WTC11 (cell line): ENCODE results near the gene QRFP. TPM values are rescaled to one million over a fixed set of nuclear protein-coding genes. Genes with fewer than 3 reads are reported as not detected.

Experiments
- ATAC-seq: fragments of 200-7000 bp; cut with Tn5 transposase; 2 replicates; pipeline ENCODE4 v1.10.0; 2021; ENCODE audit warnings: mild to moderate bottlenecking, moderate library complexity
- CTCF ChIA-PET: fragments of 300-600 bp; sonication (Branson Sonifier 250); formaldehyde crosslinking; loops from one replicate; lab custom pipeline; 2021; ENCODE audit warnings: antibody characterized with exemption; lab: Charles Lee
- POLR2A ChIA-PET: fragments of 350-600 bp; sonication (Branson Sonifier 250); formaldehyde crosslinking; loops from one replicate; lab custom pipeline; 2021; ENCODE audit warnings: antibody characterized with exemption; lab: Charles Lee
- DNase-seq: peaks from one replicate; pipeline ENCODE4 v3.0.0; 2021; ENCODE audit warnings: low spot score
- H3K27ac Mint-ChIP-seq: 2 replicates; pipeline ENCODE4 v1.8.0; 2021; ENCODE audit warnings: mixed read lengths
- H3K27me3 Mint-ChIP-seq: 2 replicates; pipeline ENCODE4 v1.8.0; 2021; ENCODE audit warnings: low read depth, mild to moderate bottlenecking, moderate library complexity, mixed read lengths
- H3K36me3 Mint-ChIP-seq: 2 replicates; pipeline ENCODE4 v1.8.0; 2021; ENCODE audit warnings: mixed read lengths
- H3K4me1 Mint-ChIP-seq: 2 replicates; pipeline ENCODE4 v1.8.0; 2022; ENCODE audit warnings: mixed read lengths
- H3K4me3 Mint-ChIP-seq: 2 replicates; pipeline ENCODE4 v1.8.0; 2021; ENCODE audit warnings: mild to moderate bottlenecking, moderate library complexity, mixed read lengths
- H3K9me3 Mint-ChIP-seq: 2 replicates; pipeline ENCODE4 v1.8.0; 2021; ENCODE audit warnings: mixed read lengths
- CBFB ChIP-seq: sonication (generic); formaldehyde crosslinking; IDR thresholded peaks from 2 replicates; pipeline ENCODE4 v1.8.1; 2022; ENCODE audit warnings: mild to moderate bottlenecking, low read depth, missing genetic modification reagents
- CREM ChIP-seq: sonication (generic); formaldehyde crosslinking; IDR thresholded peaks from 2 replicates; pipeline ENCODE4 v1.8.1; 2022; ENCODE audit warnings: mild to moderate bottlenecking, missing genetic modification reagents, moderate library complexity
- FOXJ3 ChIP-seq: sonication (generic); formaldehyde crosslinking; IDR thresholded peaks from 2 replicates; pipeline ENCODE4 v1.9.0; 2021; ENCODE audit warnings: missing genetic modification reagents, mild to moderate bottlenecking, borderline replicate concordance
- GABPB1 ChIP-seq: sonication (generic); formaldehyde crosslinking; IDR thresholded peaks from 2 replicates; pipeline ENCODE4 v1.8.1; 2023; ENCODE audit warnings: mild to moderate bottlenecking, missing genetic modification reagents
- JAZF1 ChIP-seq: fragments of 250-450 bp; sonication (Bioruptor Pico); IDR thresholded peaks from 2 replicates; pipeline ENCODE4 v1.9.0; 2021; ENCODE audit warnings: moderate library complexity, mild to moderate bottlenecking, inconsistent platforms
- NR2C2 ChIP-seq: sonication (generic); formaldehyde crosslinking; IDR thresholded peaks from 2 replicates; pipeline ENCODE4 v1.8.0; 2022; ENCODE audit warnings: mild to moderate bottlenecking, missing genetic modification reagents
- RORB ChIP-seq: fragments of 250-450 bp; sonication (Bioruptor Pico); IDR thresholded peaks from 2 replicates; pipeline ENCODE4 v1.9.0; 2021; ENCODE audit warnings: mild to moderate bottlenecking
- SMAD4 ChIP-seq: sonication (generic); formaldehyde crosslinking; IDR thresholded peaks from 2 replicates; pipeline ENCODE4 v1.8.0; 2022; ENCODE audit warnings: mild to moderate bottlenecking, missing genetic modification reagents
- SOX15 ChIP-seq: fragments of 250-450 bp; sonication (Bioruptor Pico); IDR thresholded peaks from 2 replicates; pipeline ENCODE4 v1.9.0; 2021; ENCODE audit warnings: mild to moderate bottlenecking
- TEAD1 ChIP-seq: sonication (generic); formaldehyde crosslinking; IDR thresholded peaks from 2 replicates; pipeline ENCODE4 v1.8.0; 2022; ENCODE audit warnings: mild to moderate bottlenecking, missing genetic modification reagents
- ZBTB21 ChIP-seq: sonication (generic); formaldehyde crosslinking; IDR thresholded peaks from 2 replicates; pipeline ENCODE4 v1.8.1; 2023; ENCODE audit warnings: mild to moderate bottlenecking, missing genetic modification reagents, borderline replicate concordance
- ZNF671 ChIP-seq: fragments of 250-450 bp; sonication (Bioruptor Pico); IDR thresholded peaks from 2 replicates; pipeline ENCODE4 v1.8.0; 2021; ENCODE audit warnings: mild to moderate bottlenecking
- total RNA-seq: library from RNA; stranded (reverse); gene quantifications from 3 replicates; pipeline ENCODE4 v1.2.3, GENCODE V29; 2021
- TF ChIP-seq, protein P1 (sequence below): sonication (generic); formaldehyde crosslinking; IDR thresholded peaks from 2 replicates; pipeline ENCODE4 v1.8.0; 2022; ENCODE audit warnings: mild to moderate bottlenecking, missing genetic modification reagents
- TF ChIP-seq, protein P2 (sequence below): sonication (generic); formaldehyde crosslinking; IDR thresholded peaks from 2 replicates; pipeline ENCODE4 v1.8.1; 2023; ENCODE audit warnings: mild to moderate bottlenecking, missing genetic modification reagents, moderate library complexity
- TF ChIP-seq, protein P3 (sequence below): sonication (generic); formaldehyde crosslinking; IDR thresholded peaks from 2 replicates; pipeline ENCODE4 v1.8.1; 2023; ENCODE audit warnings: mild to moderate bottlenecking, missing genetic modification reagents
- TF ChIP-seq, protein P4 (sequence below): sonication (generic); formaldehyde crosslinking; IDR thresholded peaks from 2 replicates; pipeline ENCODE4 v1.8.1; 2022; ENCODE audit warnings: mild to moderate bottlenecking, moderate library complexity, missing genetic modification reagents
- TF ChIP-seq, protein P5 (sequence below): fragments of 250-450 bp; sonication (Bioruptor Pico); IDR thresholded peaks from 2 replicates; pipeline ENCODE4 v1.9.0; 2021; ENCODE audit warnings: mild to moderate bottlenecking
- TF ChIP-seq, protein P6 (sequence below): sonication (generic); formaldehyde crosslinking; IDR thresholded peaks from 2 replicates; pipeline ENCODE4 v1.8.0; 2022; ENCODE audit warnings: mild to moderate bottlenecking, missing genetic modification reagents
- TF ChIP-seq, protein P7 (sequence below): sonication (generic); formaldehyde crosslinking; IDR thresholded peaks from 2 replicates; pipeline ENCODE4 v1.8.0; 2023; ENCODE audit warnings: missing genetic modification reagents, mild to moderate bottlenecking, borderline replicate concordance
- TF ChIP-seq, protein P8 (sequence below): sonication (generic); formaldehyde crosslinking; IDR thresholded peaks from 2 replicates; pipeline ENCODE4 v1.8.1; 2022; ENCODE audit warnings: low read depth, mild to moderate bottlenecking, moderate library complexity, missing genetic modification reagents, borderline replicate concordance

The QRFP gene
- total RNA-seq, 1 experiment from 2014 or later = not detected

DNA sequence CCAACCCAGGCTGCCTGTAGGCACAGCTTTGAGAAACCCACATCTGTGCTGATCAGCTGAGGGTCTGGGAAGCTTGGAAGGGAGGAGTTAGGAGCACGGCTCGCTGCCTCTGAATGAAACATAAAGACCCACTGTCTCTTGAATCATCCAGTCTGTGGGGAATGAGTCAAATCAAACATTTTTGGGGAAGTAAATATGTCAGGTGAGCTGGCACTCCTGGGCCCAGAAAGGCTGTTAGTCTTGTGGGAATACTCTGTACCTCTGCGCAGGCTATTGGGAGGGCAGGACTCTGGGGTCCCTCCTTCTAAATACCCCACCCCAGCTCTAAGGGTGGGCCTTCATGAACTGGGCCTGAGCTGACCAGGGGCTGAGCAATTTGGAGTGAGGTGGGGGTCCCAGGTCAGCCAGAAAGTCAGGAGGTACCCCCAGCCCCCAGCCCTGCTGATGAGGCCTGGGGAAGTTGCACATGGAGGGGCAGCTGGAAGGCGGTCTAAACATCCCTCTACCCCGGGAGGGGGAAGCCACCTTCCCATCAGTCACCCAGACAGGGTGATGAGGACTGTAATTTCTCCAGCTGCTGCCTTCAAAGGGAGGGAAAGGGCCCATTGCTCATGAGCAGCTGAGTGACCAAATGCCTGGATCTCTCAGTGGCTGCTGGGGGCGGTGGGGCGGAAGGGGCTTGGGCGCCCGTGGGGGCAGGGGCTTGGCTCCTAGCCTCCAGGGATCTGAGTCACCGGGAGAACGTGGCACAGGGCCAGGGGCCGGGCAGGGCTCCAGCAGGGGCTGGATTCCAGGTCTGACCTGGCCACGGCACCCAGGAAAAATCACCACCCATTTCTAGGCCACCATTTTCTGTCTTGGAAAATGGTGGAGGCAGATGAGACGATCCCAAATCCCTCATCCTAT lies 31.6 kb upstream of the QRFP start (continued):
- TF ChIP-seq CBFB = no peak
- TF ChIP-seq, protein P1, sequence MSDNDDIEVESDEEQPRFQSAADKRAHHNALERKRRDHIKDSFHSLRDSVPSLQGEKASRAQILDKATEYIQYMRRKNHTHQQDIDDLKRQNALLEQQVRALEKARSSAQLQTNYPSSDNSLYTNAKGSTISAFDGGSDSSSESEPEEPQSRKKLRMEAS (CRISPR knock-in tag) = no peak
- TF ChIP-seq, protein P2, sequence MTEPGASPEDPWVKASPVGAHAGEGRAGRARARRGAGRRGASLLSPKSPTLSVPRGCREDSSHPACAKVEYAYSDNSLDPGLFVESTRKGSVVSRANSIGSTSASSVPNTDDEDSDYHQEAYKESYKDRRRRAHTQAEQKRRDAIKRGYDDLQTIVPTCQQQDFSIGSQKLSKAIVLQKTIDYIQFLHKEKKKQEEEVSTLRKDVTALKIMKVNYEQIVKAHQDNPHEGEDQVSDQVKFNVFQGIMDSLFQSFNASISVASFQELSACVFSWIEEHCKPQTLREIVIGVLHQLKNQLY = no peak
- TF ChIP-seq, protein P3, sequence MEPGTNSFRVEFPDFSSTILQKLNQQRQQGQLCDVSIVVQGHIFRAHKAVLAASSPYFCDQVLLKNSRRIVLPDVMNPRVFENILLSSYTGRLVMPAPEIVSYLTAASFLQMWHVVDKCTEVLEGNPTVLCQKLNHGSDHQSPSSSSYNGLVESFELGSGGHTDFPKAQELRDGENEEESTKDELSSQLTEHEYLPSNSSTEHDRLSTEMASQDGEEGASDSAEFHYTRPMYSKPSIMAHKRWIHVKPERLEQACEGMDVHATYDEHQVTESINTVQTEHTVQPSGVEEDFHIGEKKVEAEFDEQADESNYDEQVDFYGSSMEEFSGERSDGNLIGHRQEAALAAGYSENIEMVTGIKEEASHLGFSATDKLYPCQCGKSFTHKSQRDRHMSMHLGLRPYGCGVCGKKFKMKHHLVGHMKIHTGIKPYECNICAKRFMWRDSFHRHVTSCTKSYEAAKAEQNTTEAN (CRISPR knock-in tag) = no peak
- TF ChIP-seq, protein P4, sequence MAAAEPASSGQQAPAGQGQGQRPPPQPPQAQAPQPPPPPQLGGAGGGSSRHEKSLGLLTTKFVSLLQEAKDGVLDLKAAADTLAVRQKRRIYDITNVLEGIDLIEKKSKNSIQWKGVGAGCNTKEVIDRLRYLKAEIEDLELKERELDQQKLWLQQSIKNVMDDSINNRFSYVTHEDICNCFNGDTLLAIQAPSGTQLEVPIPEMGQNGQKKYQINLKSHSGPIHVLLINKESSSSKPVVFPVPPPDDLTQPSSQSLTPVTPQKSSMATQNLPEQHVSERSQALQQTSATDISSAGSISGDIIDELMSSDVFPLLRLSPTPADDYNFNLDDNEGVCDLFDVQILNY (CRISPR knock-in tag) = no peak
- TF ChIP-seq CREM (CRISPR knock-in tag) = no peak

DNA sequence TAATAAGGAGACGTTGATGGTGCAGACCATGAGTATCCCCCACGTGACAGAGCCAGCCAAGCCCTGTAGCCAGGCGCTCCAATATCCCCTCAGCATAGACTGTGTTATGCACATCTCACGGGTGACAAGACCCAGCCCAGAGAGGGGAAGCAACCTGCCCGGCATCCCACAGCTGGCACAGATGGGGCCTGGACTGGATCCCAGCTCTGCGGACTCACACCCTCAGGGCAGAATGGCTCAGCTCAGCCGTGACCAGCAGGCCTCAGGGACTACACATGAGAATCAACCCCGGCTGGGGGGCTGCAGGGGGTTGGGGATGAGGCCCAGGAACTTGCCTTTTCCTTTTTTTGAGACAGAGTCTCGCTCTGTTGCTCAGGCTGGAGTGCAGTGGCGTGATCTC lies 30.7 kb upstream of the QRFP start:
- H3K9me3 Mint-ChIP-seq = no peaks in the 10 kb centered on the region
- no peaks in the 10 kb centered on the region for H3K27me3 Mint-ChIP-seq
- no peaks in the 10 kb centered on the region for H3K36me3 Mint-ChIP-seq
- TF ChIP-seq, protein P5, sequence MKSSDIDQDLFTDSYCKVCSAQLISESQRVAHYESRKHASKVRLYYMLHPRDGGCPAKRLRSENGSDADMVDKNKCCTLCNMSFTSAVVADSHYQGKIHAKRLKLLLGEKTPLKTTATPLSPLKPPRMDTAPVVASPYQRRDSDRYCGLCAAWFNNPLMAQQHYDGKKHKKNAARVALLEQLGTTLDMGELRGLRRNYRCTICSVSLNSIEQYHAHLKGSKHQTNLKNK (CRISPR knock-in tag) = no peak
- TF ChIP-seq SOX15 (CRISPR knock-in tag) (no peak), NR2C2 (CRISPR knock-in tag) (no peak), SMAD4 (CRISPR knock-in tag) (no peak), JAZF1 (CRISPR knock-in tag) (no peak), RORB (CRISPR knock-in tag) (no peak), CBFB (no peak), FOXJ3 (CRISPR knock-in tag) (no peak), TEAD1 (CRISPR knock-in tag) (no peak), ZNF671 (no peak), GABPB1 (CRISPR knock-in tag) (no peak), ZBTB21 (CRISPR knock-in tag) (no peak)
- TF ChIP-seq, protein P6, sequence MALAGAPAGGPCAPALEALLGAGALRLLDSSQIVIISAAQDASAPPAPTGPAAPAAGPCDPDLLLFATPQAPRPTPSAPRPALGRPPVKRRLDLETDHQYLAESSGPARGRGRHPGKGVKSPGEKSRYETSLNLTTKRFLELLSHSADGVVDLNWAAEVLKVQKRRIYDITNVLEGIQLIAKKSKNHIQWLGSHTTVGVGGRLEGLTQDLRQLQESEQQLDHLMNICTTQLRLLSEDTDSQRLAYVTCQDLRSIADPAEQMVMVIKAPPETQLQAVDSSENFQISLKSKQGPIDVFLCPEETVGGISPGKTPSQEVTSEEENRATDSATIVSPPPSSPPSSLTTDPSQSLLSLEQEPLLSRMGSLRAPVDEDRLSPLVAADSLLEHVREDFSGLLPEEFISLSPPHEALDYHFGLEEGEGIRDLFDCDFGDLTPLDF (CRISPR knock-in tag) = no peak
- TF ChIP-seq, protein P1 (CRISPR knock-in tag) = no peak
- TF ChIP-seq, protein P7, sequence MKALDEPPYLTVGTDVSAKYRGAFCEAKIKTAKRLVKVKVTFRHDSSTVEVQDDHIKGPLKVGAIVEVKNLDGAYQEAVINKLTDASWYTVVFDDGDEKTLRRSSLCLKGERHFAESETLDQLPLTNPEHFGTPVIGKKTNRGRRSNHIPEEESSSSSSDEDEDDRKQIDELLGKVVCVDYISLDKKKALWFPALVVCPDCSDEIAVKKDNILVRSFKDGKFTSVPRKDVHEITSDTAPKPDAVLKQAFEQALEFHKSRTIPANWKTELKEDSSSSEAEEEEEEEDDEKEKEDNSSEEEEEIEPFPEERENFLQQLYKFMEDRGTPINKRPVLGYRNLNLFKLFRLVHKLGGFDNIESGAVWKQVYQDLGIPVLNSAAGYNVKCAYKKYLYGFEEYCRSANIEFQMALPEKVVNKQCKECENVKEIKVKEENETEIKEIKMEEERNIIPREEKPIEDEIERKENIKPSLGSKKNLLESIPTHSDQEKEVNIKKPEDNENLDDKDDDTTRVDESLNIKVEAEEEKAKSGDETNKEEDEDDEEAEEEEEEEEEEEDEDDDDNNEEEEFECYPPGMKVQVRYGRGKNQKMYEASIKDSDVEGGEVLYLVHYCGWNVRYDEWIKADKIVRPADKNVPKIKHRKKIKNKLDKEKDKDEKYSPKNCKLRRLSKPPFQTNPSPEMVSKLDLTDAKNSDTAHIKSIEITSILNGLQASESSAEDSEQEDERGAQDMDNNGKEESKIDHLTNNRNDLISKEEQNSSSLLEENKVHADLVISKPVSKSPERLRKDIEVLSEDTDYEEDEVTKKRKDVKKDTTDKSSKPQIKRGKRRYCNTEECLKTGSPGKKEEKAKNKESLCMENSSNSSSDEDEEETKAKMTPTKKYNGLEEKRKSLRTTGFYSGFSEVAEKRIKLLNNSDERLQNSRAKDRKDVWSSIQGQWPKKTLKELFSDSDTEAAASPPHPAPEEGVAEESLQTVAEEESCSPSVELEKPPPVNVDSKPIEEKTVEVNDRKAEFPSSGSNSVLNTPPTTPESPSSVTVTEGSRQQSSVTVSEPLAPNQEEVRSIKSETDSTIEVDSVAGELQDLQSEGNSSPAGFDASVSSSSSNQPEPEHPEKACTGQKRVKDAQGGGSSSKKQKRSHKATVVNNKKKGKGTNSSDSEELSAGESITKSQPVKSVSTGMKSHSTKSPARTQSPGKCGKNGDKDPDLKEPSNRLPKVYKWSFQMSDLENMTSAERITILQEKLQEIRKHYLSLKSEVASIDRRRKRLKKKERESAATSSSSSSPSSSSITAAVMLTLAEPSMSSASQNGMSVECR (CRISPR knock-in tag) = no peak
- TF ChIP-seq, protein P8, sequence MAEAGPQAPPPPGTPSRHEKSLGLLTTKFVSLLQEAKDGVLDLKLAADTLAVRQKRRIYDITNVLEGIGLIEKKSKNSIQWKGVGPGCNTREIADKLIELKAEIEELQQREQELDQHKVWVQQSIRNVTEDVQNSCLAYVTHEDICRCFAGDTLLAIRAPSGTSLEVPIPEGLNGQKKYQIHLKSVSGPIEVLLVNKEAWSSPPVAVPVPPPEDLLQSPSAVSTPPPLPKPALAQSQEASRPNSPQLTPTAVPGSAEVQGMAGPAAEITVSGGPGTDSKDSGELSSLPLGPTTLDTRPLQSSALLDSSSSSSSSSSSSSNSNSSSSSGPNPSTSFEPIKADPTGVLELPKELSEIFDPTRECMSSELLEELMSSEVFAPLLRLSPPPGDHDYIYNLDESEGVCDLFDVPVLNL = no peak
- TF ChIP-seq, protein P3 (CRISPR knock-in tag) = no peak
- DNase-seq = no peak
- H3K4me1 Mint-ChIP-seq = peaks cover 16% of the 10 kb centered on the region
- no peak overlapping the region for H3K4me3 Mint-ChIP-seq
- ChIA-PET POLR2A (no interaction called here), CTCF (interaction anchor here (0.7 to 3.0 kb wide), 7 partner anchors 9 to 79 kb away, joined by 3 to 9 read pairs (median 3); no protein-coding TSS in a partner anchor)
- ATAC-seq = no peak; the same call in 1 of the 2 replicates
- no peak overlapping the region for H3K27ac Mint-ChIP-seq
